SK-N-MC (cell line): ENCODE measurements around the gene PEX11A.

Experiments used
- DNase-seq: peaks from one replicate; pipeline ENCODE4 v3.0.0-alpha.2; 2011; ENCODE audit warnings: low read depth, low spot score
- H3K27ac ChIP-seq: fragments of 200-600 bp; sonication (generic); 2 replicates; pipeline ENCODE4 v1.5.1; 2016; ENCODE audit warnings: mixed run types
- H3K36me3 ChIP-seq: fragments of 200-600 bp; sonication (generic); 2 replicates; pipeline ENCODE4 v1.6.1; 2017; ENCODE audit warnings: antibody characterized with exemption, low read length, mixed read lengths; ENCODE audit not compliant: insufficient read depth
- H3K4me3 ChIP-seq: fragments of 200-600 bp; sonication (generic); 2 replicates; pipeline ENCODE4 v1.5.1; 2016
- H3K9ac ChIP-seq: fragments of 200-600 bp; sonication (generic); 2 replicates; pipeline ENCODE4 v1.8.0; 2017; ENCODE audit warnings: mixed run types, mixed read lengths; ENCODE audit not compliant: insufficient read length
- H3K9me3 ChIP-seq: fragments of 200-600 bp; sonication (generic); 2 replicates; pipeline ENCODE4 v1.6.1; 2017; ENCODE audit warnings: low read depth, mild to moderate bottlenecking, antibody characterized with exemption, low read length, moderate library complexity, mixed read lengths
- EZH2 ChIP-seq: fragments of 200-600 bp; sonication (generic); IDR thresholded peaks from one replicate; pipeline ENCODE4 v1.6.1; 2017; ENCODE audit warnings: antibody characterized with exemption
- FOXP2 ChIP-seq: optimal IDR thresholded peaks from 2 replicates; pipeline ENCODE3; 2011; ENCODE audit warnings: mild to moderate bottlenecking, moderate library complexity; ENCODE audit not compliant: insufficient read depth; ENCODE audit errors: extremely low read length, control extremely low read depth
- POLR2AphosphoS5 ChIP-seq: IDR thresholded peaks from 2 replicates; pipeline ENCODE4 v1.6.1; 2012; ENCODE audit warnings: mild to moderate bottlenecking, low read depth, low read length, borderline replicate concordance

PEX11A gene

GRCh38 chr15:89646416-89647141 is 44.0 kb downstream of the PEX11A start:
- peaks cover 47% of the 10 kb centered on the region for H3K36me3 ChIP-seq
- H3K9ac ChIP-seq = no peak overlapping the region
- no peaks in the 10 kb centered on the region for H3K9me3 ChIP-seq
- H3K4me3 ChIP-seq = no peak overlapping the region
- H3K27ac ChIP-seq = no peak overlapping the region
- no peak for TF ChIP-seq FOXP2
- TF ChIP-seq POLR2AphosphoS5 = no peak
- TF ChIP-seq EZH2 = no peak
- no peak for DNase-seq

DNA sequence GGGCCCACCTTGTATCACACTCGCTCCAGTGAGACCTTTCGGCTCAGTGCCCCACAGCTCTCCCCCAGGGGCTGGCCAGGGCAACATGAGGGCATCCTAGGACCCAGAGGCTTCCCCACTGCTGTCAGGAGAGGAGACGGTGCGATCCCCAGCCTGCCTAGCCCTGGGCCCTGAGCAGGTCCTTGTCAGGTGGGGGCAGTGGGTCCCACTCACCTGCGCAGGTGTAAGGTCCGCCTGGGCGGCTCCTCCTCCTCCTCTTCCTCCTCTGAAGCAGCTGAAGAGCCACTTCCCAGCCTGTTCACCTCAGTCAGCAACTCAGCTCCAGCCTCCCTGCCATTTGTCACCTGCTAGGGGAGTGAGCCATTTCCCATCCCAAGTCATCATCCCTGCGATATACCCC is 44.9 kb downstream of the PEX11A start:
- Histone ChIP-seq H3K27ac (no peak overlapping the region), H3K4me3 (no peak overlapping the region), H3K36me3 (peaks cover 54% of the 10 kb centered on the region), H3K9ac (no peak overlapping the region), H3K9me3 (no peaks in the 10 kb centered on the region)
- no peak for DNase-seq
- no peak for TF ChIP-seq EZH2
- TF ChIP-seq FOXP2 = no peak
- TF ChIP-seq POLR2AphosphoS5 = no peak; the same call in 1 of the 2 replicates

GRCh38 chr15:89642106-89642505 is 48.4 kb downstream of the PEX11A start:
- no peak overlapping the region for H3K9ac ChIP-seq
- no peak overlapping the region for H3K4me3 ChIP-seq
- DNase-seq = no peak
- H3K27ac ChIP-seq = no peak overlapping the region
- TF ChIP-seq POLR2AphosphoS5 (no peak), EZH2 (no peak), FOXP2 (no peak)
- H3K36me3 ChIP-seq = peaks cover 56% of the 10 kb centered on the region
- H3K9me3 ChIP-seq = no peaks in the 10 kb centered on the region

DNA sequence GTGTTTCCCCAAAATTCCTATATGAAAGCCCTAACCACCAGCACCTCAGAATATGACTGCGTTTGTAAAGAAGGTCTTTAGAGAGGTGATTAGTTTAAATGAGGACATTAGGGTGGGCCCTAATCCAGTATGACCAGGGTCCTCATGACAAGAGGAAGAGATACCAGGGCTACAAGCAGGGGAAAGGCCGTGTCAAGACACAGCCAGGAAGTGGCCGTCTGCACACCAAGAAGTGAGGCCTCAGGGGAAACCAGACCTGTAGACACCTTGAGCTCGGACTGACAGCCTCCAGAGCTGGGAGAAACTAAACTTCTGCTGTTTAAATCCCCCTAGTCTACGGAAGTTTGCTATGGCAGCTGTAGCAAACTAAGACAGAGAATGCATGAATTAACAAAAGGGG is 49.5 kb downstream of the PEX11A start:
- TF ChIP-seq EZH2 (no peak), POLR2AphosphoS5 (no peak), FOXP2 (no peak)
- peaks cover 48% of the 10 kb centered on the region for H3K36me3 ChIP-seq
- H3K9me3 ChIP-seq = no peaks in the 10 kb centered on the region
- DNase-seq = no peak
- no peak overlapping the region for H3K27ac ChIP-seq
- no peak overlapping the region for H3K4me3 ChIP-seq
- no peak overlapping the region for H3K9ac ChIP-seq

DNA sequence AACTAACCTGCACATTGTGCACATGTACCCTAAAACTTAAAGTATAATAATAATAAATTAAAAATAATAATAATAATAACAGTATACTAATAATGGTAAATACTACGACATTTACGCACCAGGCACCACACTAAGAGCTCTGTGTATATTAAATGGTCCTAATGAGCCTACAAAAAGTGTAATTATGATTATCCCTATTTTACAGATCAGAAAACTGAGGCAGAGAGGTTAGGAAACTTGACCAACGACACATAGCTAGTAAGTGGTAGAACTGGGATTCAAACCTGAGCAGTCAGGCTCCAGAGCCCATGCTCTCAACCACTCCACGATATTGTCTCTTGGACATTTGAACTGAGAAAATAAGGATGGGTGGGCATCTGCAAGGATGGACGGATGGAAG is 50.3 kb downstream of the PEX11A start:
- peaks cover 41% of the 10 kb centered on the region for H3K36me3 ChIP-seq
- DNase-seq = no peak
- H3K4me3 ChIP-seq = no peak overlapping the region
- TF ChIP-seq EZH2 (no peak), POLR2AphosphoS5 (no peak), FOXP2 (no peak)
- no peak overlapping the region for H3K9ac ChIP-seq
- no peak overlapping the region for H3K27ac ChIP-seq
- no peaks in the 10 kb centered on the region for H3K9me3 ChIP-seq

- Histone ChIP-seq H3K9ac (no peak overlapping the region), H3K27ac (no peak overlapping the region), H3K4me3 (no peak overlapping the region), H3K36me3 (peaks cover 52% of the 10 kb centered on the region), H3K9me3 (no peaks in the 10 kb centered on the region)
- DNase-seq = no peak
- no peak for TF ChIP-seq FOXP2
These were observed 57.0 kb downstream of the PEX11A start for GRCh38 chr15:89633585-89633984.

- no peaks in the 10 kb centered on the region for H3K9me3 ChIP-seq
- TF ChIP-seq EZH2 = no peak
- no peak for TF ChIP-seq POLR2AphosphoS5
- no peak for TF ChIP-seq FOXP2
- H3K36me3 ChIP-seq = peaks cover 60% of the 10 kb centered on the region
- H3K4me3 ChIP-seq = no peak overlapping the region
- no peak for DNase-seq
- H3K27ac ChIP-seq = 0 out of 2 replicates have a peak overlapping the region, but pooled peaks have one; percentile 13
- no peak overlapping the region for H3K9ac ChIP-seq
These were observed 57.8 kb downstream of the PEX11A start for GRCh38 chr15:89632563-89633430.

DNA sequence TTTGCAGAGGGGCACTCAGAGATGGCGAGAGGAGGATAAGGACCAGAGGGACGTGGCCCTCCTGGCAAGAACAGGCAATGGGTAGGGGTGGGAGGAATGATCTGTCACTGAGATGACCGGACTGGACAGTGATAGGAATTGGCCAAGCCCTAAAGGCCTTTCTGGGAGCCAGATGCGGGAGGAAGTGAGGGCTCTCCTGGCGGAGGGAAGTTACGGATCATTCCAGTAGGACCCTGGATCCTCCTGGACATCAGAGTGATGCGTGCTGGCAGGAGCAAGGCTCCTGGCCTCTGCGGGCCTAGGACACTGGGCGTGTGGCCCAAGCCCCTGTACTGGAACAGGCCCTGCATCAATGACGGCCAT is 58.7 kb downstream of the PEX11A start:
- no peak for DNase-seq
- peaks cover 69% of the 10 kb centered on the region for H3K36me3 ChIP-seq
- H3K9ac ChIP-seq = no peak overlapping the region
- H3K9me3 ChIP-seq = no peaks in the 10 kb centered on the region
- TF ChIP-seq POLR2AphosphoS5 (peak; percentile 49), EZH2 (no peak), FOXP2 (no peak)
- no peak overlapping the region for H3K27ac ChIP-seq
- H3K4me3 ChIP-seq = no peak overlapping the region
